CD4-positive, alpha-beta T cell (primary cell): ENCODE data around the gene KYNU. TPM values are rescaled to one million over a fixed set of nuclear protein-coding genes. Genes with fewer than 3 reads are reported as not detected.

Source experiments
- ATAC-seq: fragments of 200-7000 bp; cut with Tn5 transposase; one replicate; pipeline ENCODE4 v1.10.0; 2022; ENCODE audit warnings: mild to moderate bottlenecking; ENCODE audit not compliant: poor library complexity
- CTCF ChIA-PET: fragments of 350-600 bp; sonication (Branson Sonifier 250); formaldehyde crosslinking; loops from one replicate; lab custom pipeline; 2021; ENCODE audit warnings: antibody characterized with exemption, inconsistent platforms; lab: Charles Lee
- POLR2A ChIA-PET: fragments of 350-600 bp; sonication (Branson Sonifier 250); formaldehyde crosslinking; loops from one replicate; lab custom pipeline; 2021; ENCODE audit warnings: antibody characterized with exemption, inconsistent platforms; lab: Charles Lee
- DNase-seq, 14 experiments: peaks; one replicate each; pipeline ENCODE4 v3.0.0-alpha.2; 2013 to 2020; ENCODE audit warnings: mixed read lengths in 2 of 14
- H3K27ac ChIP-seq, 2 donors: one replicate each; pipeline versions ENCODE4 v1.5.1 to v1.7.0; 2013; ENCODE audit warnings: low read length in 2 of 2, low read depth in 1 of 2, mild to moderate bottlenecking in 1 of 2
- H3K27me3 ChIP-seq, 2 experiments: 1 replicate in 1 of 2; 2 replicates in 1 of 2; pipeline versions ENCODE4 v1.6.1 to v1.7.0; 2013; ENCODE audit warnings: low read length in 2 of 2, control low read depth in 1 of 2, mild to moderate bottlenecking in 1 of 2, moderate library complexity in 1 of 2; ENCODE audit not compliant: insufficient read depth in 2 of 2, control insufficient read depth in 1 of 2
- H3K36me3 ChIP-seq: one replicate; pipeline ENCODE4 v1.6.1; 2013; ENCODE audit warnings: low read length, control low read depth; ENCODE audit not compliant: insufficient read depth
- H3K4me1 ChIP-seq: one replicate; pipeline ENCODE4 v1.6.1; 2013; ENCODE audit warnings: low read length, control low read depth; ENCODE audit not compliant: insufficient read depth
- H3K4me3 ChIP-seq: one replicate; pipeline ENCODE4 v1.5.1; 2013; ENCODE audit warnings: mild to moderate bottlenecking, low read length, moderate library complexity
- H3K9me3 ChIP-seq, 2 experiments: 1 replicate in 1 of 2; 2 replicates in 1 of 2; pipeline versions ENCODE4 v1.6.1 to v1.7.0; 2013; ENCODE audit warnings: low read length in 2 of 2, mild to moderate bottlenecking in 2 of 2, control low read depth in 1 of 2, moderate library complexity in 1 of 2; ENCODE audit not compliant: control insufficient read depth in 1 of 2, insufficient read depth in 1 of 2
- H3K27ac Mint-ChIP-seq: one replicate; pipeline ENCODE4 v1.8.0; 2020; ENCODE audit warnings: mixed read lengths
- H3K27me3 Mint-ChIP-seq: one replicate; pipeline ENCODE4 v1.8.0; 2021; ENCODE audit warnings: mixed read lengths
- H3K36me3 Mint-ChIP-seq: one replicate; pipeline ENCODE4 v1.8.0; 2021; ENCODE audit warnings: low read depth, mixed read lengths
- H3K4me1 Mint-ChIP-seq: one replicate; pipeline ENCODE4 v1.8.0; 2021; ENCODE audit warnings: low read depth, mixed read lengths
- H3K4me3 Mint-ChIP-seq: one replicate; pipeline ENCODE4 v1.8.0; 2020; ENCODE audit warnings: mild to moderate bottlenecking, mixed read lengths
- H3K9me3 Mint-ChIP-seq: one replicate; pipeline ENCODE4 v1.8.0; 2020; ENCODE audit warnings: mixed read lengths
- intact Hi-C, 2 experiments: fragments of 100-400 bp; cut with DNase I in 1 of 2; cut with micrococcal nuclease in 1 of 2; formaldehyde crosslinking; loops; one replicate each; pipeline versions ENCODE4 v1.15.1 to v1.9.0; 2023 to 2025; cut with DNase I, micrococcal nuclease
- total RNA-seq, 174 experiments: library from RNA in 2 of 174; stranded (reverse) in 2 of 174; gene quantifications; one replicate each; pipeline ENCODE4 v1.2.3 and lab custom pipeline; 2021 to 2026
- TF ChIP-seq, protein P1 (sequence below): fragments of 200-600 bp; IDR thresholded peaks from one replicate; pipeline ENCODE4 v1.8.0; 2022; ENCODE audit warnings: antibody characterized with exemption, mild to moderate bottlenecking

Gene KYNU
- total RNA-seq, 2 experiments from 2014 or later, result 0.38 to 0.50 TPM

DNA sequence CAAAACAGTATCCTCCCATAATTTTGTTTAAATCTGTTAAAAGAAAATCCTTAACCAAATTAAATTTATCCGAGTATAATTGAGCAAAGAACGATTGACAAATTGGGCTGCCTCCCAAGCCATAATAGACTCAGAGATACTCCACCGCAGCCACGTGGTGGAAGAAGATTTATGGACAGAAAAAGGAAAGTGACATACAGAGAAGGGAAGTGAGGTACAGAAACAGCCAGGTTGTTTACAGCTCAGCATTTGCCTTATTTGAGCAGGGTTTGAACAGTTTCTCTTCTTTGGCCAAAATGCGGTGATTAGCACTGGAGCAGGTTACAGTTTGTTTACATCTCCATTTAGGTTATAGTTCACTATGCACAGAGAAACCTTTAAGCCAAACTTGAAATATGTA is 60.8 kb downstream of the KYNU start:
- Histone ChIP-seq H3K4me1 (no peaks in the 10 kb centered on the region), H3K27me3 (no peaks in the 10 kb centered on the region), H3K4me3 (no peak overlapping the region), H3K9me3 (peaks cover 0 to 5% of the 10 kb centered on the region in 2 experiments), H3K27ac (no peak overlapping the region), H3K36me3 (no peaks in the 10 kb centered on the region)
- DNase-seq (no peak), ATAC-seq (no peak)
- Mint-ChIP-seq H3K36me3 (no peaks in the 10 kb centered on the region), H3K4me3 (no peak overlapping the region), H3K9me3 (no peaks in the 10 kb centered on the region), H3K27ac (no peak overlapping the region), H3K4me1 (no peaks in the 10 kb centered on the region), H3K27me3 (no peaks in the 10 kb centered on the region)
- intact Hi-C loops, result no loop called here
- TF ChIP-seq, protein P1, sequence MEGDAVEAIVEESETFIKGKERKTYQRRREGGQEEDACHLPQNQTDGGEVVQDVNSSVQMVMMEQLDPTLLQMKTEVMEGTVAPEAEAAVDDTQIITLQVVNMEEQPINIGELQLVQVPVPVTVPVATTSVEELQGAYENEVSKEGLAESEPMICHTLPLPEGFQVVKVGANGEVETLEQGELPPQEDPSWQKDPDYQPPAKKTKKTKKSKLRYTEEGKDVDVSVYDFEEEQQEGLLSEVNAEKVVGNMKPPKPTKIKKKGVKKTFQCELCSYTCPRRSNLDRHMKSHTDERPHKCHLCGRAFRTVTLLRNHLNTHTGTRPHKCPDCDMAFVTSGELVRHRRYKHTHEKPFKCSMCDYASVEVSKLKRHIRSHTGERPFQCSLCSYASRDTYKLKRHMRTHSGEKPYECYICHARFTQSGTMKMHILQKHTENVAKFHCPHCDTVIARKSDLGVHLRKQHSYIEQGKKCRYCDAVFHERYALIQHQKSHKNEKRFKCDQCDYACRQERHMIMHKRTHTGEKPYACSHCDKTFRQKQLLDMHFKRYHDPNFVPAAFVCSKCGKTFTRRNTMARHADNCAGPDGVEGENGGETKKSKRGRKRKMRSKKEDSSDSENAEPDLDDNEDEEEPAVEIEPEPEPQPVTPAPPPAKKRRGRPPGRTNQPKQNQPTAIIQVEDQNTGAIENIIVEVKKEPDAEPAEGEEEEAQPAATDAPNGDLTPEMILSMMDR, result no peak
- POLR2A ChIA-PET, result no interaction called here
- CTCF ChIA-PET, result no interaction called here

DNA sequence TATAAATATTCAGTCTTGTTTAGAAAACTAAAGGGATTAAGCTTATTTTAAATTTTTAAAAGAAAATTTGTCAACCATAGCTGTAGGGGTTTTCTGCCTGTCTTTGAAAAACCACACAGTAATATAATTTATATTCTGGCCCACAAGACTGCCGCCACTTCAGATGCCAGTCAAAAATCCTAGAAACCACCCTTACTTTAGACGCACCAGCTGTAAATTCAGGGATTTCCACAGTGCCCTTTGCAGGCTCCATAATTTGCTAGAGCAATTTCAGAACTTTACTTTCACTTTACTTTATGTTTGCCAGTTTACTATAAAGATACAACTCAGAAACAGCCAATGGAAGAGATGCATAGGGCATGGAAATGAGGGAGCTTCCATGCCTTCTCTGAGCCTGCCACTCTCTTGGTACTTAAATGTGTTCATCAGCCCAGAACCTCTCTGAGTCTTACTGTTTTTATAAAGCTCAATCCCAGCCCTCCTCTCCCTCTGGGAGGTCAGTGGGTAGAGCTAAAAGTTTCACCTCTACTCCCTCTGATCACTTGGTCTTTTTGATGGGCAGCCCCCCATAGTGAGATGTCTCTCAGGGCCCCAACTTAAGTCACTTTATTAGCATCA is 63.3 kb downstream of the KYNU start:
- H3K27ac Mint-ChIP-seq, result no peak overlapping the region

DNA sequence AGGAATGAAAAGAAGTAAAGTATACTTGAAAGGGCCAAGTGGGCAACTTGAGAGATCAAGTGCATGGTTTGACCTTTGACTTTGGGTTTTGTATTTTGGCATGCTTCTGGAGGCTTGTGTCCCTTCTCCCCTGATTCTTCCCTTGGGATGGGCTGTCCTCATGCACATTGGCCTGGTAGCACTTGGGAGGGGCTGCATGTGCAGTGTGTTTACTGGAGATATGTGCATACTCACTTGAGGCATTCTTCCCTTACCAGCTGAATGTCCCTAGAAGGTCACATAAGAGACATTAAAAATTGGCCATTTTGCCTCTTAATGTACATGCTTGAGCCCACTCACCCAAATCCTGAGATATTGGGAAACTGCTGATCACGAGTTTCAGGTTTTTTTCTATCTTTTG is 65.2 kb downstream of the KYNU start:
- no peak for ATAC-seq
- no peaks in the 10 kb centered on the region for H3K36me3 ChIP-seq
- intact Hi-C loops, result no loop called here
- H3K27me3 ChIP-seq, result peaks cover 0 to 3% of the 10 kb centered on the region in 2 experiments
- Mint-ChIP-seq H3K4me1 (no peaks in the 10 kb centered on the region), H3K4me3 (no peak overlapping the region), H3K9me3 (no peaks in the 10 kb centered on the region), H3K36me3 (no peaks in the 10 kb centered on the region), H3K27ac (no peak overlapping the region), H3K27me3 (no peaks in the 10 kb centered on the region)
- ChIA-PET POLR2A (no interaction called here), CTCF (no interaction called here)
- no peaks in the 10 kb centered on the region for H3K4me1 ChIP-seq
- no peak overlapping the region for H3K27ac ChIP-seq
- TF ChIP-seq, protein P1, result no peak
- H3K9me3 ChIP-seq, result no peaks in the 10 kb centered on the region
- H3K4me3 ChIP-seq, result no peak overlapping the region
- no peak for DNase-seq

More for the DNA sequence above, 63.3 kb downstream of the KYNU start:
- no peak overlapping the region for H3K4me3 Mint-ChIP-seq
- TF ChIP-seq, protein P1, result no peak
- POLR2A ChIA-PET, result no interaction called here
- Histone ChIP-seq H3K4me3 (no peak overlapping the region), H3K36me3 (no peaks in the 10 kb centered on the region), H3K4me1 (no peaks in the 10 kb centered on the region), H3K27ac (no peak overlapping the region), H3K9me3 (no peaks in the 10 kb centered on the region), H3K27me3 (no peaks in the 10 kb centered on the region)
- H3K36me3 Mint-ChIP-seq, result no peaks in the 10 kb centered on the region
- H3K4me1 Mint-ChIP-seq, result no peaks in the 10 kb centered on the region
- DNase-seq (no peak), ATAC-seq (no peak)
- H3K27me3 Mint-ChIP-seq, result no peaks in the 10 kb centered on the region
- H3K9me3 Mint-ChIP-seq, result no peaks in the 10 kb centered on the region
- CTCF ChIA-PET, result no interaction called here
- intact Hi-C loops, result no loop called here
